ENCODE results near the gene ASAH2B.
"Not testable (repeated sequence)": the region's sequence is repeated elsewhere in the genome, so short reads cannot be mapped to it uniquely, and the experiment has no call there.

The ASAH2B gene

DNA sequence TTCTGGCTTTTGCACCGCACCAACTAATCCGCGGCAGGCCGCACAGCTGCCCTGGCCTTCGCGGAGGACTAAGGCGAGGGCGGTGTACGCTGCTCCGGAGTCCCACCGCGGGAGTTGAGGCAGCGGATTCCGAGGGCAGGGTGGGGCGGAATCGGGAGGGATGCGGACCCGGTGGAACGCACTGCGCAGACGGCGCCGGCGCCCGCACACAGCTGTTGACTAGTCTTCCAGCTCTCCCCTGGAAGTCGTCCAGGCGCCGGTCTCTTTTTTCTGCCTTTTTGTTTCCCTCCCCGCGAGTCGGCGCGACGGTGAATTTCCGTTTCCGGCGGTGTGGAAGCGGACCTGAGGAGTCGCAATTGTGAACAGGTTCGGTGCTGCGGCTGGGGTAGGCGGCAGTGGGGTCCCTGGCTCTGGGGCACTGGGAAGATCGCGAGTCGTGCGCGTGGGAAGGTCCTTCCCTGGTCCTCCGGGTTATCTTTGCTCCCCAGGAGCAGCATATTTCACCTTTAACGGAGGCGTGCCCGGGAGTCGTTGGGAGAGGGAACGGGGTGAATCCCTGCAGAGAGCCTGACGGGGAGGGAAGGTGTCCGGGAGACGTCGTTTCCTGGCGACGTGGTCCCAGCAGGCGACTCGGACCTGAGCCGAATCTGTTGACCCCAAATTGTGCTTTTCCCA, at the start of gene ASAH2B:
TSS of gene ASAH2B (plus strand) at position 319 of the 675 bp plus-strand sequence. CDS start 5,195 bp downstream, outside the sequence.
- no peak for DNase-seq

DNA sequence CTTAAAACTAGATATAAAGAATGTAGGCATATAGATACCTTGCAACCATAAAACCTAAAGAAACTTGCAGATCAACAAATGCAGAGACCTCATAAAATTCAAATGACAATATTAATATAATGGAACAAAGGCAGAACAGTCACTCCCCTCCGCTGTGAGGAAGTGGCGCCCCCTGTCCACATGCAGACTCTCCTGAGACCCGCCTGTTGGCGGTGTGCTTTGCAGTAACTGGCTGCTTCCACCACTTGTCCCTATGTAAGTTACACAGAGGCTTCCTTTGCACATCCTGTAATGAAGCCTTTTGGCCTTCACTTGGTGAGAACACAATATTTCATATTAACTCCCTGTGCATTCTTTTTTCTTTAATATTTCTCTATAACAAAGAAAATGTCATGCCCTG, 41.9 kb upstream of the ASAH2B start:
- DNase-seq, result not testable (repeated sequence)

DNA sequence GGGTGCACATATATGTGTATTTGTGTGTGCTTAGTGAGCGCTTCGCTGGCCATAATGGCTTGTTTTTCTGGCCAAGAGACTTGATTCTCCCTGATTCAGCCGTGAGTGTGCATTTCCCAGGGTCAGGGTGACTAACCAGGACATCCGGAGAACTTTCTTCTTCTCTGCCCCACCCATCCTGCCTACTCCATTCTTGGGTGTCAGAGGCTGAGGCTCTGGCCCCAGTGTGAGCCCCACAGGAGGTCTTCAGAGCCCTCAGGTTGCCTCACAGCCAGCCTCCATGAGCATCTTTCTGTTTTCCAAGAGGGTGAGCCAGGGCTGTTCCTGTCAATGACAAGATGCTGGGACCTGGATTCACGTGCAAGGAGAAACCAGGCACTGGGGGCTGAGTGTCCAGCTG, 37.8 kb upstream of the ASAH2B start:
- DNase-seq, result not testable (repeated sequence)

- DNase-seq, result not testable (repeated sequence)
These were observed 36.7 kb upstream of the ASAH2B start for GRCh38 chr10:50702997-50703396.

DNA sequence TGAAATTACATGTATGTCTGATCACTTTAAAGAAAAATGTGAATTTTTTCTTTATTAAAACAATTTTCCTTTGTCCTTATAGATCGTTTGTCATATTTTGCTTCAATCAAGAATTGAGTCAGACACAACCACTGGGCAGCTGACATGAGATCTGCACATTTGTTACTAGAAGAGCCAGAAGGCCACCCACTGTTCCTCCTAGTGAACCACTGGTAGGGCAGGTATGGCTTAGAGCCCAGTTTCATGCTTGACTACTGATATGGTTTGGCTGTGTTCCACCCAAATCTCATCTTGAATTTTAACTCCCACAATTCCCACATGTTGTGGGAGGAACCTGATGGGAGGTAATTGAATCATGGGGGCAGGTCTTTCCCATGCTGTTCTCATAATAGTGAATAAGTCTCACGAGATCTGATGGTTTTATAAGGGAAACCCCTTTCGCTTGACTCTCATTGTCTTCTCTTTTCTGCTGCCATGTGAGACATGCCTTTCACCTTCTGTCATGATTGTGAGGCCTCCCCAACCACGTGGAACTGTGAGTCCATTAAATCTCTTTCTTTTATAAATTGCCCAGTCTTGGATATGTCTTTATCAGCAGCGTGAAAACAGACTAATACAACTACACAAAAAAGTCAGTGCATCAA, 35.2 kb upstream of the ASAH2B start:
- DNase-seq, result not testable (repeated sequence)

DNA sequence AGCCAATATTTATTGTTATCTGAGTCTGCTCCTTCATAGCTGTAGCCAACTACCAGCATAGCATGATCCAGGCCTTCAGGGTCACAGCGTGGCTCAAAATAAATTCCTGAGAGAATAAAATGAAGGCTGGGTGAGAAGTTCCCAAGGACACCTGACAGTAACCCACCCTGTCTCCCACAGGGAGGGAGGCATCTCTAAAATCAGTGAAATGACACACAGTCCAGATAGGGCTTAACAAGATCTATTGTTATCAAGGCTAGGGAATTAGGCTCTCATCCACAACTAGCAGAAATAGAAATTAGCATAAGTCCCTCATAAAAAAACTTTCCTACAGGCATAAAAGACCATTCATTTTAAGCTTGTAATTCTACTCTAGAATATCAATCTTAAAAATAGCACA, 33.7 kb upstream of the ASAH2B start:
- DNase-seq, result not testable (repeated sequence)

- DNase-seq, result not testable (repeated sequence)
These were observed 29.5 kb upstream of the ASAH2B start for GRCh38 chr10:50710241-50710640.

GRCh38 chr10:50723812-50724211, 15.9 kb upstream of the ASAH2B start:
- not testable (repeated sequence) for DNase-seq

DNA sequence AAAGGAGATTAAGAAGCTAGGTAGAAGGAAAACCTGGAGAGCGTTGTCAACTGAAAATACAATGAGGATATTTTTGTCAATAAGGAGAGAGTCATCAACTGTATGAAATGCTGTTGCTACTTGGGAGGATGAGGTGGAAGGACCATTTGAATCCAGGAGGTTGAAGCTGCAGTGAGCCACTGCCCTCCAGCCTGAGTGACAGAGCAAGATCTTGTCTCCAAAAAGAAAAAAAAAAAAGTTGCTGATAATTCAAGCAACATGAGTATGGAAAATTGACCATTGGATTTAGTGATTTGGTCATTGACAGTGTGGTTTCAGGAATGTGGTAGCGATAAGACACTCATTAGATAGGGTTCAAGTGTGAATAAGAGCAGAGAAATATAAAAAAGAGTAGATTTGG, 11.6 kb upstream of the ASAH2B start:
- not testable (repeated sequence) for DNase-seq

- not testable (repeated sequence) for DNase-seq
These were observed 634 bp upstream of the ASAH2B start for GRCh38 chr10:50738987-50739617.

DNA sequence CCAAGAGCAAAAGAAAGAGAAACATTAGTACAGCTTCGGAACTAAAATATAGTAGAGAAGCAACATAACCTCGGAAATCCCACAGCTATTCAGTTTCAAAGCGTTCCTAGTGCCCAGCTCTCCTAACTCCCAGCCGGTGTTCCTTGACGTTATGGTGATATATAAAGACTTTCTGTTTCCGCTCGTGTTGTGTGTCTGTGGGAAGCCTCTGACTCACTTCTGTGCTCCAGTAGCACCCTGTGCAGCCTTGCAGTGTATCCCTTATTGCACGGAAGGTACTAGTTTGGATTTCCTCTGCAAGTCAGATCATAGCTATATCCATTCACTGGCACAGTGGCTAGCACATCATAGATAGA, 535 bp downstream of the ASAH2B start:
- DNase-seq, result no peak

DNA sequence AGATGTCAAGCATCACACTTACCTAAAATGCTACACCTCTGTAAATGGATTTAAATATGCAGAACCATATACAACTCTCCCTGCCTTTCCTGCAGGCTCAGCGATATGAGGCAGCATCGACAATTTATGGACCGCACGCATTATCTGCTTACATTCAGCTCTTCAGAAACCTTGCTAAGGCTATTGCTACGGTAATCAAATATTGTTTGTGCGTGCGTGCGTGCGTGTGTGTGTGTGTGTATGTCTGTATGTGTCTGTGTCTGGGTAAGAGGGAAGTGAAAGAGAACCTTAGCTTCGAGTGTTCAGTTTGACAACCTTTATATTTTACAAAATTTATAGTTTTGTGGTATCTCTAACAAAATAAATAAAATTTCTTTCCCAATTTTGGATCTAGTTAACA, 3.1 kb downstream of the ASAH2B start:
- DNase-seq, result not testable (repeated sequence)

DNA sequence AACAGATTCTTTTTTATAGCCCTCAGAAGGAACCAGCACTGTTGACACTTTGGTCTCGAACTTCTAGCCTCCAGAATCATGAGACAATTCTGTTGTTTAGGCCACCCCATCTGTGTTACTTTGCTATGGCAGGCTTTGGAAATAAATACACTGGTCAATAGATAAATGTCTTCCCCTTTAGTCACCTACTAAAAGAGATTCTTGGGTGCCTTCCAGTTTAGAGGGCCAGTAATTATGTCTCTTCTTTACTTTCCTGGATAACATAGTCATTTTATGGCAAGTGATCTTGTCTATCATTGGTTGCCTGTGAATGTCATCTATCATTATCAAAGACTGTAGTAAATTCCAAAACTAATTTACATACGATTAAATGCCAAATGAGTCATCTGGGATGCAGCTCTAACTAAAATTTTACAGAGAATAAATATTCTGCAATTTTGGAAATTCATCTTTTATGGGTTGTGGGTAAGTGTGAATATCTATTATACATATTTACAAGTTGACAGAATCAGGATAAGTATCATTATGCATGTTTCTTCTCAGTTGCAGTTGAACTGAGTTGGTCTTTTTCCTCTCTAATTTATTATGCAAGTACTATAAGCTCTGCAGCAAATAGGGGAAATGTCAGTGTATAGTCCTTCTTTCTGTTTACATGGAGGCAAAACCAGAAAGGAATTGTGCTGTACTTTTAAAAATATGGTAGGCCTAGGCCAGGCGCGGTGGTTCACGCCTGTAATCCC, 27.2 kb downstream of the ASAH2B start:
- DNase-seq, result not testable (repeated sequence)

GRCh38 chr10:50772042-50772441, 32.3 kb downstream of the ASAH2B start:
- not testable (repeated sequence) for DNase-seq

- not testable (repeated sequence) for DNase-seq
These were observed 35.1 kb downstream of the ASAH2B start for GRCh38 chr10:50774868-50775267.

DNA sequence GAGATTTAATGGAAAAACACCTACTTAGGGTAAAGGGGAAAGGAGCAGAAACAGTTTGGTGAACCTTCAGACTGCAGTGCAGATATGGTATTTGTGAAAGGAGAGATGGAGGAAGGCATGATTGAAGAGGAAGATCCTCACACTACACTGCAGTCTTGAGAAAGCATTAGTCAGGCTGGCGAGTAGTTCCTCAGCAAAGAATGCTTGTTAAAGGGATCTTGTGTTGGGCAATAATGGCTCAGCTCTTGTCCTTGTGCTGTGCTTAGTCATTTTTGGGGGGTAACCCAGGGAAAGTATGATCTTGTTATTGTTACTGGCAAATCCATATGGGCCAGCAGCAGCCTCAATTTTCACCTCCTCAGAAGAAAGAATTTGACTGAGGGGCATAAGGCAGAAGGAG, 40.3 kb downstream of the ASAH2B start:
- DNase-seq, result peak in 1 of 2 experiments; percentile 0

DNA sequence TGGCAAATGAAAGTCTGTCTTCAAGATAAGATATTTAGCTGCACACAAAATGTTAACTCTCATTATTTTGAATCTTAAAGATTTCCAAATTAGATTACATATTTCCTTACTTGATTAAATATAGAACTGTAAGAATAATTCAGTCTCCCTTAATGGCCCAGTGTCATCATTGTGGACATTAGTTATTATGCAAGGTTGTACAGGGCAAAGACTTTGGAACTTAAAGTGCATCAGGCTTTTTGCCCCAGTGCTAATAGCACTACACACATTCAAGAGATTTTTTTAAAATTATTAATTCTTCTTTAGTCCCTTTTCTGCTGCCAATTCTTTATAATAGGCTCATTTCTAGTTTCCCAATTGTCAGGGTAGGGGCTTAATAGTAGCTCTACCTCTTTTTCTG, 42.3 kb downstream of the ASAH2B start:
- not testable (repeated sequence) for DNase-seq

GRCh38 chr10:50787962-50788361, 48.2 kb downstream of the ASAH2B start:
- not testable (repeated sequence) for DNase-seq

DNA sequence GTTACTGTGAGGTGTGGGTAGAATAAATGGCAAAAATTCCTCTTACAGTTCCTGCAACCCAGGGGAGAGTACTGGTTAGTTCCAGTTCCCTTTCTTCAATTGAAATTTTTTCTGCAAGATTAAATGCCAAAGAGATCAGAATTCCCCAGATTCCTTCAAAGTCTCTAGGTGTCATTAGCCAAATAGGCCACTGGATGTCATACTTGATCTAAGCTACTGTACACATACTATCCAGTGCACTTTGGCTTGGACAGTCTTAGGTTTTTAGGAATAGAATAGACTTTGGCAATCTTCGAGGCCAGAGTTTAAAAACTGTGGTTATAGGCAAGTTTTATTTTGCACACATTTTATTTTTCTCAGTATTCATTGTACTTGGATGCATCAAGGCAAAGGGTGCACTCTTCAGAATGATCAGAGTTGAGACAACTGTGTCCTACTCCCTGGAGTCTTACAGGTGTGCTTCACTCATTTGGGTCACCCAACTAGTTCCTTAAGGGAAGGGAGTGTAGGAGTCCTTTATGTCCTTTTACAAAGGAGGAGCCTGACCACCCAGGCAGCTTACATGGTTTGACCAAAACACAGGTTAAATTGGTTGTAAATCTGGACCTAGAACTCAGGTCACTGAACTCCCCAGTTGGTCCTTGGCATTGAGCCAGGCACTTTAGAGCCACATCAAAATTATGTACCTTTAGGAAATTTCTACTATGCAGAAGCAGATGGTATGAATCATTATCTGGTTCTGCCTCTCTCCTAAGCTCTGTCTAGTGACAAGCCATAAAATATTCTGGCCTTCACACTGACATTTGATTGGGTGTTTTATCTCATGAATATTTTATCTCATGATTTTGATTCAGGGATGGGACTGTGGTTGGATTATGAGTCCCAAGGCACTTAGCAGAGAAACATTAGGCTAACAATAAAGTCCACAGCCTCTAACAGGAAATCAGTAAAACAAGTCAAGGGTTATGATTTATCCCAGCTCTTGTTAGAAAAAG, 49.5 kb downstream of the ASAH2B start:
- peak in 1 of 2 experiments; percentile 24 for DNase-seq

DNA sequence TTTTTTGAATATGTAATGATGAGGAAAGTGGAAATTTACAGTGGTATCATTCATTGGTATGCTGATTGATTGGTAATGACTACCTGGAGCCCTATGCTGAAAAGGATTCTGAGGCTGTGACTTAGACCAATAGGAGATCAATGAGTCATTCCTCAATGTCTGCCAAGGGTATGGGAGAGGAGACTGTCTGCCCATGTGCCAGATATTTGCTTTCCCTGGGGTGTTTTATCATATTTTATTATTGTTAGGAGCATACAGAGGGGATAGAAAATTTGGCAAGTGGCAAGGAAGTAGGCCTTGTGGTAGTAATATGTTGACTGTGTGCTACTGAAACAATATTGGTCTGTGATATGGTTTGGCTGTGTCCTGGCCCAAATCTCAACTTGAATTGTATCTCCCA, 54.8 kb downstream of the ASAH2B start:
- DNase-seq, result no peak

GRCh38 chr10:50796693-50797092, 57.0 kb downstream of the ASAH2B start:
- no peak for DNase-seq

DNA sequence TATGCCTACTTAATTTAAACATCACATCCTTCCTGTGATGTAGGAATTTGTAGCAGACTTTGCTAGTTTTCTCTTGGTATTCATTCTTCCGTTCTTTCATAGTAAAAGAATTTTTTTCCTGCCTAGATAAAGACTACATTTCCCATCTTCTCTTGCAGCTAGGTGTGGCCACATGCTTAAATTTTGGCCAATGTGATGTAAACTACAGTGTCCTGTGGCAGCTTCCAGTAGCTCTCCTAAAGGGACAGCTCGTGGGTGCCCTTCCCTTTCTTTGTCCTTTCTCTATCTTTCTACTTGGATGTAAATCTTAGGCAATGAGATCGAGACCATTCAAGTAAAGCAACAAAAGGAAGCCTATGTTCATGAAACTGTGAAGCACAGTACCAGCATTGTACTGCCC, 58.6 kb downstream of the ASAH2B start:
- DNase-seq, result no peak

Data from AML-193 (cell line).